ENCODE results near the gene PKD2L1.
A peak's percentile ranks its signal among the peaks of the same experiment; 100 is the strongest.

The PKD2L1 gene

DNA sequence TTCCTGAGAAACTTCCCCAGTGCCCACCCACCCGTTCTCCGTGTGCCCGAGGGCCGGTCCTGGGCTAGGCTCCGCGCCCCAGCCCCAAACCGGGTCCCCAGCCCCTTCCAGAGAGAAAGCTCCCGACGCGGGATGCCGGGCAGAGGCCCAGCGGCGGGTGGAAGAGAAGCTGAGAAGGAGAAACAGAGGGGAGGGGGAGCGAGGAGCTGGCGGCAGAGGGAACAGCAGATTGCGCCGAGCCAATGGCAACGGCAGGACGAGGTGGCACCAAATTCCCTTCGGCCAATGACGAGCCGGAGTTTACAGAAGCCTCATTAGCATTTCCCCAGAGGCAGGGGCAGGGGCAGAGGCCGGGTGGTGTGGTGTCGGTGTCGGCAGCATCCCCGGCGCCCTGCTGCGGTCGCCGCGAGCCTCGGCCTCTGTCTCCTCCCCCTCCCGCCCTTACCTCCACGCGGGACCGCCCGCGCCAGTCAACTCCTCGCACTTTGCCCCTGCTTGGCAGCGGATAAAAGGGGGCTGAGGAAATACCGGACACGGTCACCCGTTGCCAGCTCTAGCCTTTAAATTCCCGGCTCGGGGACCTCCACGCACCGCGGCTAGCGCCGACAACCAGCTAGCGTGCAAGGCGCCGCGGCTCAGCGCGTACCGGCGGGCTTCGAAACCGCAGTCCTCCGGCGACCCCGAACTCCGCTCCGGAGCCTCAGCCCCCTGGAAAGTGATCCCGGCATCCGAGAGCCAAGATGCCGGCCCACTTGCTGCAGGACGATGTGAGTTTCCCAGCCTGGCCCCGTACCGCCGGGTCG lies 16.9 kb upstream of the PKD2L1 start, which contains the start of gene SCD:
TSS of gene SCD (plus strand) at position 469 of the 803 bp plus-strand sequence. CDS start at position 741, 272 bp downstream.
- peak; percentile 93 for DNase-seq (ENCODE audit: low spot score)
- TF ChIP-seq, protein P1, sequence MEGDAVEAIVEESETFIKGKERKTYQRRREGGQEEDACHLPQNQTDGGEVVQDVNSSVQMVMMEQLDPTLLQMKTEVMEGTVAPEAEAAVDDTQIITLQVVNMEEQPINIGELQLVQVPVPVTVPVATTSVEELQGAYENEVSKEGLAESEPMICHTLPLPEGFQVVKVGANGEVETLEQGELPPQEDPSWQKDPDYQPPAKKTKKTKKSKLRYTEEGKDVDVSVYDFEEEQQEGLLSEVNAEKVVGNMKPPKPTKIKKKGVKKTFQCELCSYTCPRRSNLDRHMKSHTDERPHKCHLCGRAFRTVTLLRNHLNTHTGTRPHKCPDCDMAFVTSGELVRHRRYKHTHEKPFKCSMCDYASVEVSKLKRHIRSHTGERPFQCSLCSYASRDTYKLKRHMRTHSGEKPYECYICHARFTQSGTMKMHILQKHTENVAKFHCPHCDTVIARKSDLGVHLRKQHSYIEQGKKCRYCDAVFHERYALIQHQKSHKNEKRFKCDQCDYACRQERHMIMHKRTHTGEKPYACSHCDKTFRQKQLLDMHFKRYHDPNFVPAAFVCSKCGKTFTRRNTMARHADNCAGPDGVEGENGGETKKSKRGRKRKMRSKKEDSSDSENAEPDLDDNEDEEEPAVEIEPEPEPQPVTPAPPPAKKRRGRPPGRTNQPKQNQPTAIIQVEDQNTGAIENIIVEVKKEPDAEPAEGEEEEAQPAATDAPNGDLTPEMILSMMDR (IDR thresholded peaks at IDR 0.05; ENCODE audit: extremely low read depth, missing control alignments) = no peak

DNA sequence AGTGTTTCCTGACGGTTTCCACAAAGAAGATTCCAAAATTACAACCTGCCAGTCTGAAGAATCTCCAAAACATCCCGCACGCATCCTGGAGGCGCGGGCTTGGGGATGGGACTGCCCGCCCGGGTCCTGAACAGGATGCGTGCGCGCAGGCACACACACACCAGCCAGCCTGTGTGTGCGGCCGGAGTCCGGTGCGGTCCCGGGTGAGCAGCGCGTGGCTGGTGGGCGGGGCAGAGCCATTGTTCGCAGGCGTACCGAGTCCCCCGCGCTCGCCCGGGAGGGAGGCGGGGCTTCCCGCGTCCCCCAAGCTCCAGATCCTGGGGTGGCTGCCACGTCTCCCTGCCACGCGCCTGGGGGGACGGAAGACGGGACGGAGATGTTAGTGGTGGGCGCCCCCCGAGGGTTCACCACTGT lies 16.3 kb upstream of the PKD2L1 start:
- DNase-seq (ENCODE audit: low spot score) = peak; percentile 79
- TF ChIP-seq, protein P1 (IDR thresholded peaks at IDR 0.05; ENCODE audit: extremely low read depth, missing control alignments) = no peak

DNA sequence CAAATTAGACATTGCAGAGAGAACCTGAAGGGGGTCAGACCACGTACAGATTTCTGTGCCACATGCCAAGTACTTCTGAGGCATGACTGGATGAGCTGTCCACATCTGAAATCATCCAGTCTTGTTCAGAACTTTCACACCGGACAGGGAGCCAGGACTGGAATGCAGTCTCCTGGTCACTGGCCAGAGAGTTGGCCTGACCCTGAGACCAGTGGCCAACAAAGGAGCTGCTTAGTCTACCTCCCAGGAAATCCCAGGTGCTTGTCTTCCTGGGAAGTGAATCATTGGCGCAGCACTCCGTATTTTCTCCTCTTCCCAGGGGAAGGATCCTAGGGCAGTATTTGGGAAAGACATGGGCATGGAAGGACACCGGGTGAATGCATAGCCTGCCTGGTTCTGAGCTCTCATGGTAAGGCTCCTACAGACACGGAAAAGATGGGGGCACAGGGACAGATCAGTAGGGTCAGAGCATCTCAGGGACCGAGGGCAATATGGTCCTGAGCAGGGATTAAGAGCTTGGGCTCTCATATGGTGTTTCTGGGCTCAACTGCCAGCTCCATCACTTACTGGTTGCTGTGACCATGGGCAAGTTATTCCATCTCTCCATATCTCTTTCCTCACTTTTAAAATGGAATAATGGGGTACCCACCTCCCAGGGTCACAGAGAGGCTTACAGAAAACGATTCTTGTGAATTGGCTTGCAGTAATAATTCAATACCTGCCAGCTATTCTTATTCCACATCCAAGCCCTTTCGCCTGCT lies 15.7 kb upstream of the PKD2L1 start:
- DNase-seq (ENCODE audit: low spot score) = no peak
- TF ChIP-seq, protein P1 (IDR thresholded peaks at IDR 0.05; ENCODE audit: extremely low read depth, missing control alignments) = no peak

DNA sequence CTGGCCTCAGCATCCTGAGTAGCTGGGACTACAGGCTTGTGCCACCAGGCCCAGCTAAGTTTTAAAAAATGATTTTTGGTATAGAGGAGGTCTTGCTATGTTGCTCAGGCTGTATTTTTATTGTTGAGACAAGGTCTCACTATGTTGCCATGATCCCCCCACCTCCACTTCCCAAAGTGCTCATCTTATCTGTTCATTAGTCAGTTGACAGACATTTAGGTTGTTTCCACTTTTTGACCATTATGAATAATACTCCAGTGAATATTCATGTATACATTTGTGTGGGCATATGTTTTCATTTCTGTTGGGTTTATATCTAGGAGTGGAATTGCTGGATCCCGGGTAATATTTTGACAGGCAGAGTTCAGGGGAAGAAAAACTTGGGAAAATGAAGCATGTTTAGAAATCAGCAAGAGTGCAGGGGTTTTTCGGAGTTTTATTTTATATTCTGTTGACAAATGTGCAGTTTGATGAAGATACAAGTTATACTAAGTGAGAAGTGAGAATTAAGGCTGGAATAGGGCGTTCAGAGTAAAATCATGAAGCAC lies 14.3 kb upstream of the PKD2L1 start:
- DNase-seq (ENCODE audit: low spot score) = no peak
- TF ChIP-seq, protein P1 (IDR thresholded peaks at IDR 0.05; ENCODE audit: extremely low read depth, missing control alignments) = no peak

DNA sequence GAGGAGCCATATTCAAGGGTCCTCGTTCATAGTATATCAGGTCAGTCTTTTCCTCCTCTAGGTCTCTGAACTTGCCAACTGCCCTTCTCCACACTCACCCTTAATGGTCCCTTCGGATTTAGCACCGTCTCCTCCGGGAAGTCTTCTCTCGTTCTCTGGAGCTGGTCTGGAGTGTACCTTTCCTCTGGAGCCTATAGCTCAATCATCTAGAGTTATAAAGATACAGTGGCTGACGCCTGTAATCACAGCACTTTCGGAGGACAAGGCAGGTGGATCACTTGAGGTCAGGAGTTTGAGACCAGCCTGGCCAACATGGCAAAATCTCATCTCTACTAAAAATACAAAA lies 12.6 kb upstream of the PKD2L1 start:
- TF ChIP-seq, protein P1 (IDR thresholded peaks at IDR 0.05; ENCODE audit: extremely low read depth, missing control alignments) = no peak
- DNase-seq (ENCODE audit: low spot score) = no peak

DNA sequence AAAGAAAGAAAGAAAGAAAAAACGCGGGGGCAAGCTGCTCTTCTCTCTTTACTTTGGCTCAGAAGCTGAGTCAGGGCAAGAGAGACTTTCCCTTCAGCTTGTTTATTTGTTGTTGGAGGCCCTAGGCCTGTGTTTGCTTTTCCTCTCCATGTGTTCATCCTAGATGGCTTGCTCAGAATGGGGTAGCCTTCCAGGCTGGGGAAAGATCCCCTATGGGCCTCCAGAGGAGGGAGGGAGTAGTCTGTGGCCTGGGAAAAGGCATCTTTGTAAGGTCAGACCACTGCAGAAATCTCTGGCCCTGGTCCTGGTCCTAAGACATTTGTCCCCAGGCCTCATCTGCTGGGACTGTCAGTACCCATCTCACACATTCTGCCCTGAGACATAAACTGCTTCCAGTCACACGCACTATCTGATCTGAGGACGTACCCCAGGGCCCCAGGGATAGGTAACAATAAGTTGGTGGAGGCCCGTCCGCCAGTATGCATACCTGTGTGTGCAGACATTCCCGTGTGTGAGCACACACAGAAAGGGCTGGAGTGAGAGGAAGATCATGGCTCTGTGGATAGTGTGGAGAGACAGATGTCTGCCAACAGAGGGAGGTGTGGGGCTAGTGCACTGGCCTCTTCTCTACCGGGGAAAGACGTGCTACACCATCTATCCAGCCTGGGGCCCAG lies 12.1 kb upstream of the PKD2L1 start:
- DNase-seq (ENCODE audit: low spot score) = peak; percentile 66
- TF ChIP-seq, protein P1 (IDR thresholded peaks at IDR 0.05; ENCODE audit: extremely low read depth, missing control alignments) = peak; percentile 62
